ENCODE results near the gene SYT17.

Gene SYT17

GRCh38 chr16:19164285-19164684 is 3.8 kb upstream of the SYT17 start:
- no peak for TF ChIP-seq ZFX (IDR thresholded peaks at IDR 0.05; ENCODE audit: borderline replicate concordance)
- TF ChIP-seq, protein P1, sequence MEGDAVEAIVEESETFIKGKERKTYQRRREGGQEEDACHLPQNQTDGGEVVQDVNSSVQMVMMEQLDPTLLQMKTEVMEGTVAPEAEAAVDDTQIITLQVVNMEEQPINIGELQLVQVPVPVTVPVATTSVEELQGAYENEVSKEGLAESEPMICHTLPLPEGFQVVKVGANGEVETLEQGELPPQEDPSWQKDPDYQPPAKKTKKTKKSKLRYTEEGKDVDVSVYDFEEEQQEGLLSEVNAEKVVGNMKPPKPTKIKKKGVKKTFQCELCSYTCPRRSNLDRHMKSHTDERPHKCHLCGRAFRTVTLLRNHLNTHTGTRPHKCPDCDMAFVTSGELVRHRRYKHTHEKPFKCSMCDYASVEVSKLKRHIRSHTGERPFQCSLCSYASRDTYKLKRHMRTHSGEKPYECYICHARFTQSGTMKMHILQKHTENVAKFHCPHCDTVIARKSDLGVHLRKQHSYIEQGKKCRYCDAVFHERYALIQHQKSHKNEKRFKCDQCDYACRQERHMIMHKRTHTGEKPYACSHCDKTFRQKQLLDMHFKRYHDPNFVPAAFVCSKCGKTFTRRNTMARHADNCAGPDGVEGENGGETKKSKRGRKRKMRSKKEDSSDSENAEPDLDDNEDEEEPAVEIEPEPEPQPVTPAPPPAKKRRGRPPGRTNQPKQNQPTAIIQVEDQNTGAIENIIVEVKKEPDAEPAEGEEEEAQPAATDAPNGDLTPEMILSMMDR (IDR thresholded peaks at IDR 0.05), result no peak
- H3K27ac ChIP-seq, result no peak overlapping the region

DNA sequence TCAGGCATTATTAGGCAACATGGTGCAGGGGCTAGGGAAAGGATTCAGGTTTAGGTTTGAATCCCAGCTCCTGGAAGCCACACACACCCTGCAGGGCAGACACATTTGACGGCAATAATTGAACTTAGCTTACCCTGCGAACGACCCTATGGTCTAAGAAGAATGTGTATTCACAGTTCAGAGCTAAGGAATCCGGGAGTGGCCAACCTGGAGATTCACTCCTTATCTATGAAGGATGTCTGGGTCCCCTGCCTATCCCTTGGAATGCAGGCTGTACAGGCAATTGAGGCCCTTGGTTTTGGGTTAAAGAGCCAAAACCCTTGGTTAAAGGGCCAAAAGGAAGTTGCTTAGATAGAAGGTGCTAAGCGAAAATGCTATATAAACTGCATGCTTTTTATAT is 2.9 kb upstream of the SYT17 start:
- no peak for TF ChIP-seq ZFX (IDR thresholded peaks at IDR 0.05; ENCODE audit: borderline replicate concordance)
- TF ChIP-seq, protein P1 (IDR thresholded peaks at IDR 0.05), result no peak
- no peak overlapping the region for H3K27ac ChIP-seq

DNA sequence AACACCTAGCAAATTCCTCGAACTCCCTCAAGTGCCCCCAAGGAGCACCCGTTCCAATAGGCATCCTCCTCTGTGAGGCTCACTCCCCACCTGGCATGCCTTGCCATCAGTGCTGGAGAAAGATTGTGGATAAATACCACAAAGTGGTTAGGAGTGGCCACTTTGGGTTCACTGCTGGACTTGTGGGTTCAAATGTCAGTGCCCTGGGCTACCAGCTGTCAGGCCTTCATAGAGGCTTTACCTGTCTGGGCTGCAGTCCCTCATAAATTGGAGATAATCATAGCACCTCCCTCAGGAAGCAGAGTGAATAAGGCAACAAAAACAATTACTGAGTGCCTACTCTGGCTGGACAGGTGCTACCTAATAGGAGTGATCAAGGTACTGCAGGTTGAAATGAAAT is 1.5 kb upstream of the SYT17 start:
- H3K27ac ChIP-seq, result no peak overlapping the region
- TF ChIP-seq, protein P1 (IDR thresholded peaks at IDR 0.05), result no peak
- TF ChIP-seq ZFX (IDR thresholded peaks at IDR 0.05; ENCODE audit: borderline replicate concordance), result no peak

DNA sequence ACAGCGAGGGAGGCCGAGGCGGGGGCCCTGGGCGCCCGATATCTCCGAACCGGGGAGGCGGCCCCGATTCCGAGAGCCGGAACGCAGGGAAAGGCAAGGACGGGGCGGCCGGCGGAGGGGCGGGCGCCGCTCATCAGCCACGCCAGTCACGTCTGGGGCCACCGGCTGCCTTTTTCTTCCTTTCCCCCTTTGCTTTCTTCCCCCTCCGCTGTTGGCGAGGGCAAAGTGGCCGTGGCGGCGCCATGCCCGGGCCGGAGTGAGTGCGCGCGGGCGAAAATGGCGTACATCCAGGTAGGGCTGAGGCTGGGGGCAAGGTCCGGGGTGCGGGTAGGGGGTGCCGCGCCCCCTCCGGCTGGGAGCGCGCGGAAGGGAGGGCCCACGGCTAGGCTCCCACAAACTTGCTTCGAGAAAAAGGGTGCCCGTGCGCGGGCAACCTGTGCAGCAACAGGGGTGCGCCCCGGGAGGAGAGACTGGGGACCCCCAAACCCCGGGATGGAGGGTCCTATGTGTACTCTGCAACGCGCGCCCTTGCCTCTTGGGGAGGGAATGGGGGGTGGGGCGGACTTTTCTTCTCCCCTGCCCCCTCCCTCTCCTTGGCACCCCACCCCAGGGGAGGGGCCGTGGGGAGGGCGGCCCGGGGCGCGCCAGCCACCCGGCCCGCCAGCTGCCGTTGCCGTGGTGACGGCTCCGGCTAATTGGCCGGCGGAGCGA is 486 bp downstream of the SYT17 start:
- TF ChIP-seq ZFX (IDR thresholded peaks at IDR 0.05; ENCODE audit: borderline replicate concordance), result no peak
- TF ChIP-seq, protein P1 (IDR thresholded peaks at IDR 0.05), result no peak
- no peak overlapping the region for H3K27ac ChIP-seq

DNA sequence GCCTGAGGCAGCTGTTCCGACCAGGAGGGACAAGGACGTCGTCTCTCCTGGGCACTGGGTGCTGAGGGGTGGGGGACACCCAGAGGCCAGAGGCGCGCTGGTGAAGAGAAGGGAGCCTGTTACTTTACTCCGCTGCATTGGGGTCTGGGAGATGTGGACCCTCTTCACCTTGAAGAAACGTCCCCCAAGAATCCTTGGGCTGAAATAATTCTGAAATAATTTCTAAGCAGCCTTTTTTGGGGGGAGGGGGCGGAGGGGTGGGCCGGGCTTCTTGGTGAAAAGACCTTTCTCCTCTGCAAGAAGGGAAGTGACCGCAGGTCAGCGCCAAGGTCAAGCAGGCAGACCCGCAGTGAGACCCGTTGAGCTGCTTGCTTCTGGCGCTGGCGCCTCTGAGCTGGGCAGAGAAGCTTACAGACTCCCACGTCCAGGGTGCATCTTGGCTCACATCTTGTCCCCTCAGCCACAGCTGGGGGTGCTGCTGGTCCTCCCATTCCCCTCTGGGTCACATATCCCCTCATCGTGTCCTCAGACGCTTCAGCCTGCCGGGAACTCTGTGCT is 1.1 kb downstream of the SYT17 start:
- no peak for TF ChIP-seq ZFX (IDR thresholded peaks at IDR 0.05; ENCODE audit: borderline replicate concordance)
- TF ChIP-seq, protein P1 (IDR thresholded peaks at IDR 0.05), result no peak
- H3K27ac ChIP-seq, result no peak overlapping the region

GRCh38 chr16:19170043-19170655 is 2.1 kb downstream of the SYT17 start:
- TF ChIP-seq, protein P1 (IDR thresholded peaks at IDR 0.05), result no peak
- no peak for TF ChIP-seq ZFX (IDR thresholded peaks at IDR 0.05; ENCODE audit: borderline replicate concordance)

More at GRCh38 chr16:19170043-19170655, 2.1 kb downstream of the SYT17 start:
- H3K27ac ChIP-seq, result no peak overlapping the region
